HL-60 (cell line): ENCODE measurements around the gene GLIS1.

ENCODE experiments used
- CTCF ChIP-seq: IDR thresholded peaks from one replicate; pipeline ENCODE4 v1.5.1; 2011; ENCODE audit warnings: low read length, control low read depth, inconsistent platforms; ENCODE audit not compliant: insufficient read depth
- GABPA ChIP-seq: IDR thresholded peaks from 2 replicates; pipeline ENCODE4 v1.6.1; 2012; ENCODE audit warnings: low read depth
- POLR2AphosphoS5 ChIP-seq: IDR thresholded peaks from 2 replicates; pipeline ENCODE4 v1.6.1; 2012; ENCODE audit warnings: low read depth
- REST ChIP-seq: IDR thresholded peaks from 2 replicates; pipeline ENCODE4 v1.6.1; 2012; ENCODE audit warnings: low read depth; ENCODE audit not compliant: insufficient replicate concordance
- SPI1 ChIP-seq: IDR thresholded peaks from 2 replicates; pipeline ENCODE4 v1.6.1; 2012; ENCODE audit warnings: low read depth, mild to moderate bottlenecking, borderline replicate concordance

- TF ChIP-seq CTCF, result no peak
- TF ChIP-seq POLR2AphosphoS5, result no peak
- TF ChIP-seq REST, result no peak
- TF ChIP-seq GABPA, result no peak
- no peak for TF ChIP-seq SPI1
Observed at GRCh38 chr1:53507116-53507820, 231.7 kb downstream of the GLIS1 start.
